ENCODE results near the gene SYMPK.

The SYMPK gene

DNA sequence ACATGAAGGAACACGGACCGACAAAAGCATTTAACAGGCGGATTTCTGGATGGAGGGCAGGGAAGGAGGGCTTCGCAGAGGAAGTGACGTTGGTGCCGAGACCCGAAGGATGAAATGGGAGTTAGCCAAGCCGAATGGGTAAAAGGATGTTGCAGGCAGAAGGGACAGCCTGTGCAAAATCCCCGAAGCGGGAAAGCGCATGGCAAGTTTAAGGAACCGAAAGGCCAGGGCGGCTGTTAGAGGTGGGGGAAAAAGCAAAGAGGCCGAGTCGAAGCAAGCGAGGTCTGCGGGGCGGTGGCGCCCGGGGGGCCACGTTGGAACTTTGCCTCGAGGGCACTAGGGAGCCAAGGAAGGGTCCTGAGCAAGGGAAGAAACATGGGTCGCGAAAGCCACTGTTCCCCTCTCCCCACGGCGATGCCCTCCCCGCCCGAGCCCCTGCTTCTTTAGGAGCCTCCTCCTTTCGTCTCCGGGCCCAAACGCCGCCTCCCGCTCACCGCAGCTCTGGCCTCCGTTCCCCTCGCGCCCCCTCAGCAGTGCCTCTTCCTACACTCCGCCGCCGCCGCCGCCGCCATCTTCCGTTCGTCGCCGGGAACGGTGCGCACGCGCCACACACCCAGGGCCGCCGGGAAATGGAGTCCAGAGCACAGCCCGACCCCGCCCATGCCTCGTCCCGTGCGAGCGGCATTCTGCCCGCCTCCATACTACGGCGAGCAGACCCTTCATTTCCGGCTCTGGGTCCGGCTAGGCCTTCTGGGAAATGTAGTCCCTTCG is at the start of gene SYMPK:
TSS of gene SYMPK (minus strand) at position 584 of the 771 bp plus-strand sequence. CDS start 8,652 bp downstream, outside the sequence.
- TF ChIP-seq, protein P1, sequence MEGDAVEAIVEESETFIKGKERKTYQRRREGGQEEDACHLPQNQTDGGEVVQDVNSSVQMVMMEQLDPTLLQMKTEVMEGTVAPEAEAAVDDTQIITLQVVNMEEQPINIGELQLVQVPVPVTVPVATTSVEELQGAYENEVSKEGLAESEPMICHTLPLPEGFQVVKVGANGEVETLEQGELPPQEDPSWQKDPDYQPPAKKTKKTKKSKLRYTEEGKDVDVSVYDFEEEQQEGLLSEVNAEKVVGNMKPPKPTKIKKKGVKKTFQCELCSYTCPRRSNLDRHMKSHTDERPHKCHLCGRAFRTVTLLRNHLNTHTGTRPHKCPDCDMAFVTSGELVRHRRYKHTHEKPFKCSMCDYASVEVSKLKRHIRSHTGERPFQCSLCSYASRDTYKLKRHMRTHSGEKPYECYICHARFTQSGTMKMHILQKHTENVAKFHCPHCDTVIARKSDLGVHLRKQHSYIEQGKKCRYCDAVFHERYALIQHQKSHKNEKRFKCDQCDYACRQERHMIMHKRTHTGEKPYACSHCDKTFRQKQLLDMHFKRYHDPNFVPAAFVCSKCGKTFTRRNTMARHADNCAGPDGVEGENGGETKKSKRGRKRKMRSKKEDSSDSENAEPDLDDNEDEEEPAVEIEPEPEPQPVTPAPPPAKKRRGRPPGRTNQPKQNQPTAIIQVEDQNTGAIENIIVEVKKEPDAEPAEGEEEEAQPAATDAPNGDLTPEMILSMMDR (IDR thresholded peaks at IDR 0.05; ENCODE audit: extremely low read depth, missing control alignments): no peak
- peak; percentile 99 for DNase-seq (ENCODE audit: low spot score)

DNA sequence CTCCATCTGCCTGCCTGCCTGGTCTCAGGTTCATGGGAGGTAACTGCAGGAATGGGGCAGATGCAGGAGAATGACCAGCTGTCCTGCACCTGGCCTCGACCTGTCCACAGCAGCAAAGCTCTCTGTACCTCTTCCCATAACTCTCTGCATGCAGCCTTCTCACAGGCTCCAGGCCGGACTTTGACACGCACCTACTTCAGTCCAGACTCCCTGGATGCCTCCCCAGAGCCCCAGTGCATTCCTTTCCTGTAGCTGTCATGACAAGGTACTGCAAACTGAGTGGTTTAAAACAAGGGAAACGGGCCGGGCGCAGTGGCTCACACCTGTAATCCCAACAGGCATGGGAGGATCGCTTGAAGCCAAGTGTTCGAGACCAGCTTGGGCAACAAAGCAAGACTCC is 48.3 kb upstream of the SYMPK start:
- TF ChIP-seq, protein P1 (IDR thresholded peaks at IDR 0.05; ENCODE audit: extremely low read depth, missing control alignments): no peak

DNA sequence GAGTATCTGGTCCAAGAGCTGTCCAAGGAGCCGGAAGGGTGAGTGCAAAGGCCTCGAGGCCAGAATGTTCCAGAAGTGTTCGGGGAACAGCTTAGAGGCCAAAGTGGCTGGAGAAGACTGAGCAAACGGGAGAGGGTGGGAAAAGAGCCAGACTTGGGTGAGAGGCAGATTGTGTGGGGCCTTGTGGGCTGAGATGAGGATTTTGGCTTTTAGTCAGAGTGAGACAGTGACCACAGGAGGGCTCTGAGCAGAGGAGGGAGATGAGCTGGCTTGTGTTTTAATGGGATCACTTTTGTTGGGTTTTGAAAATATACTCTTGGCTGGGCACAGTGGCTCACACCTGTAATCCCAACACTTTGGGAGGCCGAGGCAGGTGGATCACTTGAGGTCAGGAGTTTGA is 46.0 kb upstream of the SYMPK start:
- no peak for DNase-seq (ENCODE audit: low spot score)
- TF ChIP-seq, protein P1 (IDR thresholded peaks at IDR 0.05; ENCODE audit: extremely low read depth, missing control alignments): no peak

More for the DNA sequence above, 48.3 kb upstream of the SYMPK start:
- DNase-seq (ENCODE audit: low spot score): no peak

DNA sequence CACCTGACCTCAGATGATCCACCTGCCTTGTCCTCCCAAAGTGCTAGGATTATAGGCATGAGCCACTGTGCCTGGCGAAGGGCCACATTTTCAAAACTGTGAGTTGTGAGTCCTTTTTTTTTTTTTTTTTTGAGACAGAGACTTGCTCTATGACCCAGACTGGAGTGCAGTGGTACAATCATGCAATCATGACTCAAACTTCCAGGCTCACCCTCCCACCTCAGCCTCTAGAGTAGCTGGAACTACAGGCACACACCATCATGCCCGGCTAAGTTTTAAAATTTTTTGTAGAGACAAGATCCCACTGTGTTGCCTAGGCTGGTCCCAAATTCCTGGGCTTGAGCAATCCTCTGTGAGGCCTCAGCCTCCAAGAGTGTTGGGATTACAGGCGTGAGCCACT is 43.3 kb upstream of the SYMPK start:
- TF ChIP-seq, protein P1 (IDR thresholded peaks at IDR 0.05; ENCODE audit: extremely low read depth, missing control alignments): no peak
- DNase-seq (ENCODE audit: low spot score): no peak

DNA sequence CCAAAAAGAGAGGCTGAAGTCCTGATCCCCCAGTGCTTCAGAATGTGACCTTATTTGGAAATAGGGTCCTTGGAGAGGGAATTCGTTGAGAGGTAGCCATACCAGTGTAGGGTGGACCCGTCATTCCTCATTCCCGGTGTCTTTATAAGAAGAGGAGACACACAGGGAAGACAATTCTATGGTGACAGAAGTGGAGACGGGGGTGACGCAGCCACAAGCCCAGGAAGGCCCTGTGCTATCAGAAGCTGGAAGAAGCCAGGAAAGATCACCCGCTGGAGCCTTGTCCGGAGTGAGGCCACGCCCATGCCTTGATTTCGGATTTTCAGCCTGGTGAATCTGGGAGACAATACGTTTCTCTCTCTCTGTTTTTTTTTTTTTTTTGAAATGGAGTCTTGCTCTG is 42.1 kb upstream of the SYMPK start:
- no peak for DNase-seq (ENCODE audit: low spot score)
- TF ChIP-seq, protein P1 (IDR thresholded peaks at IDR 0.05; ENCODE audit: extremely low read depth, missing control alignments): no peak

DNA sequence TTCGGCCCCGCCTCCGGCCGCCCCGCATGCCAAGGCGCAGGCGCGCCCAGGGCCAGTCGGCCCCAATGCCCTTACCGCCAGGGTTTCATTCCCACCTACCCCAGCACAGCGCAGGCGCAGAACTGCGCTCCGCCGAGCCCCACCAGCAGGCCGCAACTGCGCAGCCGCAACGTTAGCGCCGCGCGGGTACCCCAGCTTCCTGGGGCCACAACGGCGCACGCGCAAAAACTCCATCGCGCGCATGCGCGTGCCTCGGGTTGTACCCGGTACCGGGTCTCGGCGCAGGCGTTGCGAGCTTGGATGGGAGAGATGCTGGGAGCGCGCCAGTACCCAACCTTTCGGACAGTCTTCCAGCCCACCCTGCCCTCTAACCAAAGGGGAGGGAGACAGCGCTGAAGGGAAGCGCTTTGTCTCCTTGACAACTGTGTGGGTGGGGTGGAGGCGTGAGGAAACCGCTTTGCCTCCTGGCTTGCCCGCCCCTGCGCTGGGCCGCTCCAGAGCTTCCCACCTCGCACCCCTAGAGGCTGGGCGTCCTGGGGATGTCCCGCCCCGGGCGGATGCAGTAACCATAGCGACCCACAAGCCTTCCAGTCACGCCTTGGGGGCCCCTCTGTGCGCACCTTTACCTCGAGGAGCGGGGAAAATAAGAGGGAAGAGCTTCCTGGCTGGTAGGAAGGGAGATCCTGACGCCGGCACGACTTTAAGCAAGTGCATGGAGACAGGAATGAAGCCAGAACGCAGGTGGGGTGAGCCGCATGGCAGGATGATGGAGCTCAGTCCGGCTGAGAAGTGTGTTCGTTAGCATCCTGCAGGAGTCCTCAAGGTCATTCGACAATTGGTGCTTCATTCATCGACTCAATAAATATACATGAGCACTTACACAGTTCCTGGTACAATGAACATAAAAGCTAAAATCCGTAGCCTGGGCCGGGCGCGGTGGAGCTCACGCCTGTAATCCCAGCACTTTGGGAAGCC is 40.0 kb upstream of the SYMPK start:
- TF ChIP-seq, protein P1 (IDR thresholded peaks at IDR 0.05; ENCODE audit: extremely low read depth, missing control alignments): no peak
- peak; percentile 100 for DNase-seq (ENCODE audit: low spot score)
